GM12801 (cell line): ENCODE data around the gene SLC16A10.

ENCODE experiments used
- CTCF ChIP-seq: IDR thresholded peaks from one replicate; pipeline ENCODE4 v1.5.1; 2011; ENCODE audit warnings: control low read depth; ENCODE audit not compliant: insufficient read length; ENCODE audit errors: extremely low read depth

Gene SLC16A10

GRCh38 chr6:111248789-111249188 is 161.5 kb downstream of the SLC16A10 start:
- no peak for TF ChIP-seq CTCF

GRCh38 chr6:111250791-111251354 is 163.6 kb downstream of the SLC16A10 start:
- no peak for TF ChIP-seq CTCF

- TF ChIP-seq CTCF: no peak
Observed at GRCh38 chr6:111252726-111253125, 165.4 kb downstream of the SLC16A10 start.

- no peak for TF ChIP-seq CTCF
Observed at GRCh38 chr6:111254004-111254778, 166.9 kb downstream of the SLC16A10 start.

- TF ChIP-seq CTCF: no peak
Observed at GRCh38 chr6:111254779-111255166, 167.5 kb downstream of the SLC16A10 start.

GRCh38 chr6:111256646-111257045 is 169.3 kb downstream of the SLC16A10 start:
- TF ChIP-seq CTCF: no peak

- TF ChIP-seq CTCF: no peak
Observed at GRCh38 chr6:111258010-111258409, 170.7 kb downstream of the SLC16A10 start.
